ENCODE data around the gene CNTN4. TPM values are rescaled to one million over a fixed set of nuclear protein-coding genes. Genes with fewer than 3 reads are reported as not detected.

CNTN4 gene
- total RNA-seq, 1 experiment from 2014 or later = 1.6 TPM

DNA sequence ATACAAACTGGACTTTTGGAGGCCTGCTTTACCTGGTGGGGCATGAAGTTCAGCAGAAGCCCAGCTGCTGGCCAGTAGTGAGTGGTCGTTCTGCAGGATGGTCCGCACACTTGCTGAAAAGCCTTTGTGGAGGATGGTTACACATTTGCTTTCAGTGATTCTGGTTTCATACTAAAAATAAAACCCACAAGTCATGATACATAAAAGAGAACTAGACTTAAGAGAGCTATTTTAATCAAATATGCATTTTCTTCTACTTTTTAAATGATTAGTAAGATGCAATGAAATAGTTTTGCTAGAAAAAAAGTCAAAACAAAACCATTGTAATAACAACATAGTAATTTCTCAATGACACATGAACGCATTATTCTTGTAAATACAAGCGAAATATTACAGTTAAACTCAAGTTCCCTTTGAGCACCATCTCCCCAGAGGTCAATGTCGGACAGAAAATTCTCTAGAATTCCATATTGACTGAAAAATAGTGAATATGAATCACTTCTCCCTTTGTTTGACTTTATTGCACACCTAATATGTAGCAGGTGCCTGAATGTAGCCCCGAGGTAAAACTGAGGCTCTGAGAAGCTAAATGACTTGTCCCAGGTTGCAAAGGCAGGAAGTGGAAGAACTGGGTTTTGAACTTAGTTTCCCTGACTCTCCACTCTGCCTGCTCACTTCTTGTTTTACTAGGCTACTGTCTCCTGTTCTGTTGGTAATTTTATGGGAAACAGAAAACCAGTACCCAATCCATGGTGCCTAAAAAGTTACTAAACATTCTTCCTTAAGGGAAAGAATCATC is 1003.2 kb downstream of the CNTN4 start:
- Histone ChIP-seq H2BK120ac (ENCODE audit: low read depth, low read length, poor library complexity, severe bottlenecking) (no peak overlapping the region), H3K27ac (ENCODE audit: insufficient read length, low read depth, low read length) (no peak overlapping the region), H3K79me1 (ENCODE audit: insufficient read depth, low read depth, low read length, poor library complexity, severe bottlenecking) (no peaks in the 10 kb centered on the region), H2AFZ (ENCODE audit: low read length) (no peak overlapping the region), H3K9me3 (ENCODE audit: control insufficient read depth, low read depth, low read length) (no peaks in the 10 kb centered on the region), H3T11ph (ENCODE audit: low read length) (no peak overlapping the region), H4K91ac (ENCODE audit: insufficient read length, low read depth, low read length) (no peak overlapping the region), H3K4me2 (ENCODE audit: insufficient read depth, insufficient read length, low read length) (no peak overlapping the region), H2BK12ac (ENCODE audit: insufficient read length, low read depth, low read length) (no peak overlapping the region), H2BK15ac (ENCODE audit: low read depth, low read length) (no peak overlapping the region), H3K27me3 (ENCODE audit: insufficient read depth, low read length) (no peaks in the 10 kb centered on the region), H3K56ac (ENCODE audit: insufficient read length, low read depth, low read length) (no peak overlapping the region), H3K18ac (ENCODE audit: insufficient read length, low read depth, low read length) (no peak overlapping the region), H3K4me1 (ENCODE audit: insufficient read depth, low read length) (no peaks in the 10 kb centered on the region), H2AK5ac (ENCODE audit: insufficient read length, low read length) (no peak overlapping the region), H2BK20ac (ENCODE audit: low read depth, low read length, poor library complexity, severe bottlenecking) (no peak overlapping the region), H4K5ac (ENCODE audit: insufficient read length, low read depth, low read length) (no peak overlapping the region), H3K23ac (ENCODE audit: insufficient read length, low read depth, low read length) (no peak overlapping the region), H3K23me2 (ENCODE audit: insufficient read length, low read depth, low read length, poor library complexity, severe bottlenecking) (no peaks in the 10 kb centered on the region), H3K4ac (ENCODE audit: low read depth, low read length) (no peak overlapping the region), H3K9ac (ENCODE audit: extremely low read depth, insufficient read length, low read length) (no peak overlapping the region), H2BK5ac (ENCODE audit: insufficient read length, low read length) (no peak overlapping the region), H3K79me2 (ENCODE audit: insufficient read depth, low read length) (no peaks in the 10 kb centered on the region), H4K8ac (replicated peaks; ENCODE audit: insufficient read length, low read depth, low read length) (no peak overlapping the region), H4K20me1 (ENCODE audit: control insufficient read depth, insufficient read depth, insufficient read length) (no peaks in the 10 kb centered on the region), H3K14ac (ENCODE audit: insufficient read depth, low read length) (no peak overlapping the region)
- TF ChIP-seq, protein P1, sequence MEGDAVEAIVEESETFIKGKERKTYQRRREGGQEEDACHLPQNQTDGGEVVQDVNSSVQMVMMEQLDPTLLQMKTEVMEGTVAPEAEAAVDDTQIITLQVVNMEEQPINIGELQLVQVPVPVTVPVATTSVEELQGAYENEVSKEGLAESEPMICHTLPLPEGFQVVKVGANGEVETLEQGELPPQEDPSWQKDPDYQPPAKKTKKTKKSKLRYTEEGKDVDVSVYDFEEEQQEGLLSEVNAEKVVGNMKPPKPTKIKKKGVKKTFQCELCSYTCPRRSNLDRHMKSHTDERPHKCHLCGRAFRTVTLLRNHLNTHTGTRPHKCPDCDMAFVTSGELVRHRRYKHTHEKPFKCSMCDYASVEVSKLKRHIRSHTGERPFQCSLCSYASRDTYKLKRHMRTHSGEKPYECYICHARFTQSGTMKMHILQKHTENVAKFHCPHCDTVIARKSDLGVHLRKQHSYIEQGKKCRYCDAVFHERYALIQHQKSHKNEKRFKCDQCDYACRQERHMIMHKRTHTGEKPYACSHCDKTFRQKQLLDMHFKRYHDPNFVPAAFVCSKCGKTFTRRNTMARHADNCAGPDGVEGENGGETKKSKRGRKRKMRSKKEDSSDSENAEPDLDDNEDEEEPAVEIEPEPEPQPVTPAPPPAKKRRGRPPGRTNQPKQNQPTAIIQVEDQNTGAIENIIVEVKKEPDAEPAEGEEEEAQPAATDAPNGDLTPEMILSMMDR (conservative IDR thresholded peaks at IDR 0.05) = no peak
- Mint-ChIP-seq H3K27ac (no peak overlapping the region), H3K4me3 (no peak overlapping the region), H3K9me3 (no peaks in the 10 kb centered on the region), H3K4me1 (peaks cover 11 to 13% of the 10 kb centered on the region in 2 experiments), H3K36me3 (ENCODE audit: insufficient read depth in 1 of 3, low read depth in 3 of 3) (no peaks in the 10 kb centered on the region), H3K27me3 (ENCODE audit: low read depth) (peaks cover 2% of the 10 kb centered on the region; the same call in 1 of the 2 replicates)
- DNase-seq = no peak
- no CpG with 5 or more reads among the region's 6 CpGs for WGBS (ENCODE audit: extremely low coverage, insufficient read length, low lambda C conversion rate)

All from H9 (cell line).